CD4-positive, alpha-beta memory T cell (primary cell): ENCODE data around the gene NHERF2. TPM values are rescaled to one million over a fixed set of nuclear protein-coding genes. Genes with fewer than 3 reads are reported as not detected.
"Not testable (repeated sequence)": the region's sequence is repeated elsewhere in the genome, so short reads cannot be mapped to it uniquely, and the experiment has no call there.

Experiments used
- CTCF ChIA-PET: fragments of 350-600 bp; sonication (Branson Sonifier 250); formaldehyde crosslinking; loops from one replicate; lab custom pipeline; 2021; ENCODE audit warnings: inconsistent platforms; ENCODE audit not compliant: partially characterized antibody; lab: Charles Lee
- POLR2A ChIA-PET: fragments of 350-600 bp; sonication (Branson Sonifier 250); formaldehyde crosslinking; loops from one replicate; lab custom pipeline; 2021; ENCODE audit not compliant: partially characterized antibody; lab: Charles Lee
- DNase-seq, 5 donors: peaks; one replicate each; pipeline versions ENCODE4 v3.0.0 to v3.0.0-alpha.2; 2020 to 2022; ENCODE audit warnings: mixed read lengths in 1 of 5
- H3K27ac ChIP-seq: one replicate; pipeline ENCODE4 v1.7.0; 2013; ENCODE audit warnings: low read depth, low read length
- H3K27me3 ChIP-seq: 2 replicates; pipeline ENCODE4 v1.7.0; 2013; ENCODE audit warnings: mild to moderate bottlenecking, low read length, moderate library complexity; ENCODE audit not compliant: insufficient read depth
- H3K36me3 ChIP-seq: 2 replicates; pipeline ENCODE4 v1.7.0; 2013; ENCODE audit warnings: mild to moderate bottlenecking, low read length, moderate library complexity; ENCODE audit not compliant: insufficient read depth
- H3K4me1 ChIP-seq: 2 replicates; pipeline ENCODE4 v1.7.0; 2013; ENCODE audit warnings: mild to moderate bottlenecking, low read length, moderate library complexity; ENCODE audit not compliant: insufficient read depth
- H3K4me3 ChIP-seq, 2 donors: one replicate each; pipeline ENCODE4 v1.7.0; 2013; ENCODE audit warnings: low read length in 2 of 2, mild to moderate bottlenecking in 1 of 2
- H3K9me3 ChIP-seq, 2 donors: one replicate each; pipeline ENCODE4 v1.7.0; 2013; ENCODE audit warnings: low read length in 2 of 2, control low read depth in 1 of 2; ENCODE audit not compliant: control insufficient read depth in 1 of 2
- H3K27ac Mint-ChIP-seq, 7 donors: one replicate each; pipeline ENCODE4 v1.8.0; 2020 to 2021; ENCODE audit warnings: mixed read lengths in 7 of 7, mild to moderate bottlenecking in 6 of 7, inconsistent platforms in 3 of 7, moderate library complexity in 3 of 7
- H3K27me3 Mint-ChIP-seq, 2 donors: one replicate each; pipeline ENCODE4 v1.8.0; 2020 to 2021; ENCODE audit warnings: mixed read lengths in 2 of 2
- H3K36me3 Mint-ChIP-seq, 2 donors: one replicate each; pipeline ENCODE4 v1.8.0; 2020 to 2021; ENCODE audit warnings: mixed read lengths in 2 of 2, inconsistent platforms in 1 of 2, mild to moderate bottlenecking in 1 of 2
- H3K4me1 Mint-ChIP-seq, 4 donors: one replicate each; pipeline ENCODE4 v1.8.0; 2020 to 2021; ENCODE audit warnings: mixed read lengths in 4 of 4, mild to moderate bottlenecking in 1 of 4
- H3K4me3 Mint-ChIP-seq, 8 donors: one replicate each; pipeline ENCODE4 v1.8.0; 2020 to 2021; ENCODE audit warnings: mixed read lengths in 8 of 8, mild to moderate bottlenecking in 7 of 8, moderate library complexity in 6 of 8, inconsistent platforms in 3 of 8
- H3K9me3 Mint-ChIP-seq, 8 donors: one replicate each; pipeline ENCODE4 v1.8.0; 2020 to 2021; ENCODE audit warnings: mixed read lengths in 8 of 8, mild to moderate bottlenecking in 5 of 8, inconsistent platforms in 3 of 8, moderate library complexity in 1 of 8
- intact Hi-C: fragments of 100-400 bp; cut with micrococcal nuclease; formaldehyde crosslinking; loops from one replicate; pipeline ENCODE4 v1.15.1; 2023
- polyA plus RNA-seq, 2 donors: library from polyadenylated mRNA; unstranded; fragments of 300-500 nt; fragmentation: Illumina TruSeq; gene quantifications; one replicate each; pipeline ENCODE4 v1.2.3, GENCODE V29; 2021
- total RNA-seq, 2 experiments: library from RNA; stranded (reverse); gene quantifications; one replicate each; pipeline ENCODE4 v1.2.3, GENCODE V29; 2021

NHERF2 gene
- total and polyA plus RNA-seq, 4 experiments from 2014 or later = 0.16 to 2.1 (median 1.1) TPM

- Mint-ChIP-seq H3K4me1 (peaks cover 3 to 6% (median 5%) of the 10 kb centered on the region in 4 donors), H3K27ac (no peak overlapping the region), H3K9me3 (no peaks in the 10 kb centered on the region), H3K27me3 (no peaks in the 10 kb centered on the region), H3K36me3 (no peaks in the 10 kb centered on the region), H3K4me3 (no peak overlapping the region)
- no peak for DNase-seq
- no peaks in the 10 kb centered on the region for H3K36me3 ChIP-seq
- POLR2A ChIA-PET = no interaction called here
- peaks cover 10% of the 10 kb centered on the region for H3K4me1 ChIP-seq
- CTCF ChIA-PET = interaction anchor here (1.8 kb wide), 1 partner anchor 110 kb away, joined by 10 read pairs; no protein-coding TSS in a partner anchor
- intact Hi-C loops = no loop called here
- no peak overlapping the region for H3K4me3 ChIP-seq
- H3K27me3 ChIP-seq = no peaks in the 10 kb centered on the region
- H3K27ac ChIP-seq = no peak overlapping the region
- H3K9me3 ChIP-seq = no peaks in the 10 kb centered on the region
These were observed 4.4 kb downstream of the NHERF2 start for GRCh38 chr16:2031081-2031577.

DNA sequence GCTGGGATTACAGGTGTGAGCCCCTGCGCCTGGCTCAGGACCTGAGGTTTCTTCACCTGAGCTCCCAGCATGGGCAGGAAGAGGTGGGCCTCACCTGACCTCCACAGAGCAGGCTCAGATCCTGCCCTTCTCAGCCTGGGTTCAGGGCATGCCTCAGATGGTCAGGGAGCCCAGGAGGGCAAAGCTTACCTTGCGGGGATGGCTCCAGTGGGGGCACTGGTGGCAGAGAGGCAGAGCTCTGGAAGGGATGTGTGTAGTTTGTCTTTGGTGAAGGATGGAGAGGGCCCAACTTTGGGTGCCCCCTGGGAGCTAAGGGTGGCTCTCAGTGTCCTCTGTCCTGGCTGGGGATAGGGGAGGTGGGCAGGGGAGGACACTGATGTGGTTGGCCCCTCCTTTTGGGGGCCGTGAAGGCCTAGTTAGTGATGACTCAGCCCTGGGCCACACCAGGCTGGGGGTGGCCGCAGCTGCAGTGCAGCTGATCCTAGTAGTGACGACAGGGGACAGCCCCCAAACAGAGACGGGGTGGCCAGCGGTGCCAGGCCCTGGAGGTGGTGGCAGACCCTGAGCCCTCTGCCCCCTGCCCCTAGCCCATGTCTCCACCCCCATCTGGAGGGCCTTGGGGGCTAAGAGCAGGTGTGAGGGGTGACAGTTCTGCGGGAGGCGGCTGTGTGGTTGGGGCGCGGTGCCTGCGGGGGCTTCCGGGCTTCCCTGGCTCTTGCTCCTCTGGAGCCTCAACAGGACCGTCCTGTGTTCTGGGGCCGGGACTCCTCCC lies 5.8 kb downstream of the NHERF2 start:
- Mint-ChIP-seq H3K36me3 (no peaks in the 10 kb centered on the region), H3K27ac (peak overlapping the region in 1 of 7 donors; percentile 52), H3K4me1 (peaks cover 1 to 4% (median 3%) of the 10 kb centered on the region in 4 donors), H3K4me3 (no peak overlapping the region), H3K9me3 (no peaks in the 10 kb centered on the region), H3K27me3 (no peaks in the 10 kb centered on the region)
- CTCF ChIA-PET = interaction anchor here (1.8 kb wide), 1 partner anchor 108 kb away, joined by 10 read pairs; no protein-coding TSS in a partner anchor
- intact Hi-C loops = no loop called here
- POLR2A ChIA-PET = no interaction called here
- no peak overlapping the region for H3K27ac ChIP-seq
- no peaks in the 10 kb centered on the region for H3K9me3 ChIP-seq
- peaks cover 4% of the 10 kb centered on the region for H3K4me1 ChIP-seq
- no peaks in the 10 kb centered on the region for H3K27me3 ChIP-seq
- DNase-seq = peak in 1 of 5 donors; percentile 26
- no peaks in the 10 kb centered on the region for H3K36me3 ChIP-seq
- H3K4me3 ChIP-seq = no peak overlapping the region

DNA sequence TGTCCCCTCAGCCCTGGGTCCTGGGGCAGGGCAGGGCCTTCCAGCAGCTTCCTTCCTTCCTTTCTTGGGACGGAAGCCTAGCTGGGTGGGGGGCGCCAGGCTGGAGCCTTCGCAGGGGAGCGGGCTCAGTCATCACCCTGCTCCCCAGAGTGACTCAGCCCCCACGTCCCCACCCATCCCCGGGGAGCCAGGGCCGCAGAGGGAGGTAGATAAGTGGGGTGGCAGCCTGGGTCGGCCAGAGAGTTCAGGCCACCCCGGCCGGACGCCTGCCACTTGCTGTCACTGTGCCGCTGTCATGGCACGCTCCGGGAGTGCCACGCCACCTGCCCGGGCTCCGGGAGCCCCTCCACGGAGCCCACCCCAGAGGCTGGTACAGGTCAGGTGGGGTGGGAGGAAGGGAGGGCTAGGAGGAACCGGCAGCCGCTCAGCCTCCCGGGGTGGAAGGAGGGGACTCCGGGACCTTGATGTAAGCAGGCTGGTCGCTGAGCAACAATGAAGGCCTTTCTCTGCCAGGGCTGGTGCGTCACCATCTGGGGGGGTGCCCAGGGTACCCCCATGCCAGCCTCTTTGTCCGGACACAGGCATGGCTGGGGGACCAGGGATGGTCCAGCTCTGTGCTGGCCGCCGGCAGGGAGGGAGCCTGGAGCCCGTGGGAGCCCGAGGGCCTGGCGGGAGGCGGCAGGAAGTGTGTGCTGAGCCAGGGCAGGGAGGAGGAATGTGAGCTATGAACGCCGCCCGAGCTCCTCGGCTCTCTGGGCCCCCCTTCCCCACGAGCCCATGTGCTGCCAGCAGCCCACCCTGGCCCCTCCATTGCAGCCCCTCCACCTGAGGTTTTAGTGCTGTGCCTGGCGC lies 6.6 kb downstream of the NHERF2 start:
- Histone ChIP-seq H3K4me3 (no peak overlapping the region), H3K9me3 (no peaks in the 10 kb centered on the region), H3K36me3 (no peaks in the 10 kb centered on the region), H3K27ac (no peak overlapping the region), H3K27me3 (no peaks in the 10 kb centered on the region), H3K4me1 (no peaks in the 10 kb centered on the region)
- Mint-ChIP-seq H3K4me3 (no peak overlapping the region), H3K9me3 (no peaks in the 10 kb centered on the region), H3K36me3 (no peaks in the 10 kb centered on the region), H3K4me1 (no peaks in the 10 kb centered on the region), H3K27ac (no peak overlapping the region), H3K27me3 (no peaks in the 10 kb centered on the region)
- intact Hi-C loops = no loop called here
- ChIA-PET POLR2A (no interaction called here), CTCF (interaction anchor here (1.8 kb wide), 1 partner anchor 107 kb away, joined by 10 read pairs; no protein-coding TSS in a partner anchor)
- no peak for DNase-seq

- H3K27me3 ChIP-seq, H3K9me3 ChIP-seq, DNase-seq, intact Hi-C loops, H3K27ac Mint-ChIP-seq, H3K27ac ChIP-seq, H3K4me1 ChIP-seq, H3K36me3 Mint-ChIP-seq, H3K36me3 ChIP-seq, H3K4me1 Mint-ChIP-seq, H3K9me3 Mint-ChIP-seq, H3K4me3 Mint-ChIP-seq, H3K4me3 ChIP-seq, H3K27me3 Mint-ChIP-seq, POLR2A ChIA-PET: not testable (repeated sequence)
- CTCF ChIA-PET = interaction anchor here (1.8 kb wide), 1 partner anchor 106 kb away, joined by 4 read pairs; no protein-coding TSS in a partner anchor
These were observed 7.4 kb downstream of the NHERF2 start for GRCh38 chr16:2033909-2034695.

- H3K9me3 ChIP-seq = no peaks in the 10 kb centered on the region
- no peak overlapping the region for H3K4me3 ChIP-seq
- H3K4me1 ChIP-seq = no peaks in the 10 kb centered on the region
- intact Hi-C loops = no loop called here
- H3K27me3 Mint-ChIP-seq = no peaks in the 10 kb centered on the region
- no peaks in the 10 kb centered on the region for H3K27me3 ChIP-seq
- CTCF ChIA-PET = interaction anchor here (1.8 kb wide), 1 partner anchor 106 kb away, joined by 4 read pairs; no protein-coding TSS in a partner anchor
- no peaks in the 10 kb centered on the region for H3K36me3 ChIP-seq
- POLR2A ChIA-PET = interaction anchor here (0.7 kb wide), 1 partner anchor 13 kb away, joined by 3 read pairs; the partner anchor contains the start of genes NTHL1 and TSC2
- H3K4me1 Mint-ChIP-seq = no peaks in the 10 kb centered on the region
- no peaks in the 10 kb centered on the region for H3K36me3 Mint-ChIP-seq
- H3K27ac Mint-ChIP-seq = no peak overlapping the region
- H3K27ac ChIP-seq = no peak overlapping the region
- H3K9me3 Mint-ChIP-seq = no peaks in the 10 kb centered on the region
- DNase-seq = no peak
- H3K4me3 Mint-ChIP-seq = no peak overlapping the region
These were observed 8.2 kb downstream of the NHERF2 start for GRCh38 chr16:2034696-2035430.

- ChIA-PET CTCF (interaction anchor here (1.8 kb wide), 1 partner anchor 105 kb away, joined by 4 read pairs; no protein-coding TSS in a partner anchor), POLR2A (interaction anchor here (0.7 kb wide), 1 partner anchor 12 kb away, joined by 3 read pairs; the partner anchor contains the start of genes NTHL1 and TSC2)
- intact Hi-C loops = no loop called here
These were observed 8.9 kb downstream of the NHERF2 start for GRCh38 chr16:2035431-2036199.

More at GRCh38 chr16:2035431-2036199, 8.9 kb downstream of the NHERF2 start:
- Histone ChIP-seq H3K4me1 (no peaks in the 10 kb centered on the region), H3K27ac (no peak overlapping the region), H3K27me3 (no peaks in the 10 kb centered on the region), H3K4me3 (no peak overlapping the region), H3K9me3 (no peaks in the 10 kb centered on the region), H3K36me3 (no peaks in the 10 kb centered on the region)
- no peaks in the 10 kb centered on the region for H3K9me3 Mint-ChIP-seq
- H3K4me1 Mint-ChIP-seq = no peaks in the 10 kb centered on the region
- no peaks in the 10 kb centered on the region for H3K36me3 Mint-ChIP-seq
- no peak overlapping the region for H3K4me3 Mint-ChIP-seq
- no peak for DNase-seq
- H3K27ac Mint-ChIP-seq = no peak overlapping the region
- no peaks in the 10 kb centered on the region for H3K27me3 Mint-ChIP-seq
